ENCODE results near the gene DGKE.

DGKE gene

DNA sequence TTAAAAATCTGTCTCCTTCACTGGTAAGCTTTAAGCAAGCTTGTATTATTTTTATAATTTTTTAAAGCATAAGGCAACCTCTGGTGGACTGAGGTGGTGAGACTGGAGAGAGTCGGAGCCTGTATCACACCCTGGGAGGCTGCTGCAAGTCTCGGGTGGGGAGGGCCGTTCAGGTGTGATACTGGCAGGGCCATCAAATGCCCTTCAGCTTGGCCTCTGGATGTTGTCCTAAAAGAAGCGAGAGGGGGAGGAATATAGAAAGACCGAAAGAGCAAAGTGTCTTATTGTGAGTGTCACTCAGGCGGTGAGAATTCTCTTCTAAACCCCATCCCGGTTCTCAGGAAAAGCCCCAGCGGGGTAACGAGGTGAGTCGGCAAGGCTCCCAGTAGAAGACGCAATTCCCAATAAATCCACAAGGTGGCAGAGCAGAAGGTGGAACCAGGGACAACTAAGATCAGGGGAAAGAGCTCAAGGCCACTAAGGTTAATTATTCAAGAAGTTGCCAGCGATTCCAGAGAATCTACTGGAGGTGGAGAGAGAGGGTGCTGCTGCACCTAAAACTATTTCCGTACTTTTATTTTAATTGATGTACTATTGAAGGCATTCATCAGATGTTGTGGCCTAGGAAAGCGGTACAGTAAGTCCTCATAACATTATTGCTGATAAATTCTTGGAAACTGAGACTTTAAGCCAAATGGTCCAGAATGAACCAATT is 14.4 kb upstream of the DGKE start:
- no peaks in the 10 kb centered on the region for H3K9me3 ChIP-seq (replicated peaks in 1 of 2; ENCODE audit: control insufficient read depth in 2 of 2, insufficient read depth in 1 of 2, low read depth in 1 of 2, low read length in 2 of 2)
- no peak overlapping the region for H3K9ac ChIP-seq (ENCODE audit: low read depth, low read length, poor library complexity)
- no peak overlapping the region for H2BK12ac ChIP-seq (ENCODE audit: low read length)

DNA sequence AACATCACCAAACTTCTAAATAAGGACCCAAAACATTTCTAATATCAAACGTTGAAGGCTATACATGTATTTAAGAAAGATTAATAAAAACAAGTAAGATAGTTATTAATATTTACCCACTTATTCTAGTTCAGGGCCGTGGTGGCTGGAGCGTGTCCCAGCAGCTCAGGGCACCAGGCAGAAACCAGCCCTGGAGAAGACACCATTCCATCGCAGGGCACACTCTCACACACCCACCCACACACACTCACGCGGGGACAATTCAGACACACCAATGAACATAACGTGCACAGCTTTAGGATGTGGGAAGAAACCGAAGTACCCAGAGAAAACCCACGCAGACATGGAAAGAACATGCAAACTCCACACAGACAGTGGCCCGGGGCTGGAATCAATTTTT is 13.7 kb upstream of the DGKE start:
- Histone ChIP-seq H2BK5ac (ENCODE audit: low read length) (no peak overlapping the region), H3K36me3 (replicated peaks in 1 of 2; ENCODE audit: control insufficient read depth in 2 of 2, insufficient read depth in 2 of 2, low read length in 2 of 2) (no peaks in the 10 kb centered on the region), H3K14ac (ENCODE audit: low read length) (no peak overlapping the region), H4K91ac (ENCODE audit: low read depth, low read length, poor library complexity) (no peak overlapping the region), H3K9ac (ENCODE audit: low read depth, low read length, poor library complexity) (peak overlapping the region; percentile 30), H3K4me2 (ENCODE audit: insufficient read depth, low read length, poor library complexity, severe bottlenecking) (no peak overlapping the region), H3K79me1 (ENCODE audit: low read depth, low read length) (no peaks in the 10 kb centered on the region), H3K27ac (replicated peaks; ENCODE audit: low read length) (no peak overlapping the region), H3K4ac (ENCODE audit: low read length) (no peak overlapping the region), H3K4me1 (ENCODE audit: control insufficient read depth in 2 of 2, insufficient read depth in 1 of 2, low read depth in 1 of 2, low read length in 2 of 2) (no peaks in the 10 kb centered on the region), H3K23ac (ENCODE audit: low read depth, low read length, poor library complexity) (no peak overlapping the region), H3K18ac (ENCODE audit: low read length) (no peak overlapping the region), H2BK12ac (ENCODE audit: low read length) (no peak overlapping the region), H2BK120ac (ENCODE audit: low read depth, low read length) (no peak overlapping the region), H3K27me3 (ENCODE audit: control insufficient read depth in 3 of 3, insufficient read depth in 3 of 3, low read depth in 1 of 3, low read length in 3 of 3) (peaks cover 0 to 9% (median 0%) of the 10 kb centered on the region in 3 experiments), H3K4me3 (ENCODE audit: low read length in 2 of 2) (no peak overlapping the region), H2AK5ac (ENCODE audit: low read depth, low read length) (no peak overlapping the region), H3K9me3 (replicated peaks in 1 of 2; ENCODE audit: control insufficient read depth in 2 of 2, insufficient read depth in 1 of 2, low read depth in 1 of 2, low read length in 2 of 2) (no peaks in the 10 kb centered on the region), H2BK15ac (ENCODE audit: low read length) (no peak overlapping the region), H2AFZ (ENCODE audit: low read length) (no peak overlapping the region), H4K8ac (ENCODE audit: low read depth, low read length) (no peak overlapping the region)
- no CpG with 5 or more reads among the region's 10 CpGs for WGBS, 2 donors (ENCODE audit: extremely low coverage in 2 of 2, insufficient read length in 2 of 2, insufficient replicate concordance in 1 of 2)
- no peak for DNase-seq (ENCODE audit: low spot score)

More for the DNA sequence above, 14.4 kb upstream of the DGKE start:
- Histone ChIP-seq H2BK15ac (ENCODE audit: low read length) (no peak overlapping the region), H4K8ac (ENCODE audit: low read depth, low read length) (no peak overlapping the region), H3K4me2 (ENCODE audit: insufficient read depth, low read length, poor library complexity, severe bottlenecking) (no peak overlapping the region), H2AFZ (ENCODE audit: low read length) (peak overlapping the region; percentile 60), H2AK5ac (ENCODE audit: low read depth, low read length) (no peak overlapping the region), H3K4ac (ENCODE audit: low read length) (no peak overlapping the region), H2BK120ac (ENCODE audit: low read depth, low read length) (no peak overlapping the region), H3K27me3 (ENCODE audit: control insufficient read depth in 3 of 3, insufficient read depth in 3 of 3, low read depth in 1 of 3, low read length in 3 of 3) (peaks cover 0 to 14% (median 0%) of the 10 kb centered on the region in 3 experiments), H3K23ac (ENCODE audit: low read depth, low read length, poor library complexity) (no peak overlapping the region), H3K4me1 (ENCODE audit: control insufficient read depth in 2 of 2, insufficient read depth in 1 of 2, low read depth in 1 of 2, low read length in 2 of 2) (no peaks in the 10 kb centered on the region), H3K14ac (ENCODE audit: low read length) (no peak overlapping the region), H3K79me1 (ENCODE audit: low read depth, low read length) (no peaks in the 10 kb centered on the region), H3K36me3 (replicated peaks in 1 of 2; ENCODE audit: control insufficient read depth in 2 of 2, insufficient read depth in 2 of 2, low read length in 2 of 2) (no peaks in the 10 kb centered on the region), H3K4me3 (ENCODE audit: low read length in 2 of 2) (no peak overlapping the region), H3K18ac (ENCODE audit: low read length) (no peak overlapping the region), H3K27ac (replicated peaks; ENCODE audit: low read length) (no peak overlapping the region), H4K91ac (ENCODE audit: low read depth, low read length, poor library complexity) (no peak overlapping the region), H2BK5ac (ENCODE audit: low read length) (no peak overlapping the region)
- DNase-seq (ENCODE audit: low spot score) = peak; percentile 63
- no CpG with 5 or more reads among the region's 14 CpGs for WGBS, 2 donors (ENCODE audit: extremely low coverage in 2 of 2, insufficient read length in 2 of 2, insufficient replicate concordance in 1 of 2)

DNA sequence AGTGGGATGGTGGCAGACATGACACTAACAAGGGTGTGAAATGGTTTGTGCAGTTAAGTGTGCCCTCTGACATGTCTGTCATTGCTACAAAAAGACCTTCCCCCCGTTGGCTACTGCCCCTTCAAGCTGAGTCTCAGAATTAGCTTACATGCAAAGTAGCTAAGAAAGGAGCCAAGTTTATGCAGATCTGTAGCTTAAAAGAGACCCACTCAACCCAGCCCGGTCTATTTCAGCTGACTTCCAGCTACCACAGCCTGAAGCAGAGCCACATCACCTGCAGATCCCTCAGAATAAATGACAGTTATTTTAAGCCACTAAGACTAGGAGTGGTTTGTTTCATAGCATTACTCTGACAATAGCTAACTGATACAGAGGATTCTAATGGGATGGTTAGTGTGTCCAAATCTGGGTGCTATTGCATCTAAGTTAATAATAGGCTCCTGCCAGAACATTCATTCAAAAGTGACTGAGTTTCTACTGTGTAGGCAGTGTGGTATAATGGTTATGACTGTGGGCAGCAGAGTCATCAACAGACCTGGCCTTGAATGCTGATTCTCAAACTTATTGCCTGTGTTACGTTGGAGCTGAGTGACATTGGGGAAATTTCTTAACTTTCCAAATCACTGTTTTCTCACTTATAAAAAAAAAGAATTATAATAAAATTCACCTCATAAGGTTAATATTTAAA is 12.0 kb upstream of the DGKE start:
- Histone ChIP-seq H3K4me3 (ENCODE audit: low read length in 2 of 2) (no peak overlapping the region), H2BK5ac (ENCODE audit: low read length) (no peak overlapping the region), H3K36me3 (replicated peaks in 1 of 2; ENCODE audit: control insufficient read depth in 2 of 2, insufficient read depth in 2 of 2, low read length in 2 of 2) (no peaks in the 10 kb centered on the region), H3K27ac (replicated peaks; ENCODE audit: low read length) (no peak overlapping the region), H2AK5ac (ENCODE audit: low read depth, low read length) (no peak overlapping the region), H4K91ac (ENCODE audit: low read depth, low read length, poor library complexity) (no peak overlapping the region), H2BK120ac (ENCODE audit: low read depth, low read length) (no peak overlapping the region), H3K18ac (ENCODE audit: low read length) (no peak overlapping the region), H3K9ac (ENCODE audit: low read depth, low read length, poor library complexity) (no peak overlapping the region), H4K8ac (ENCODE audit: low read depth, low read length) (no peak overlapping the region), H3K27me3 (ENCODE audit: control insufficient read depth in 3 of 3, insufficient read depth in 3 of 3, low read depth in 1 of 3, low read length in 3 of 3) (no peaks in the 10 kb centered on the region), H3K4me2 (ENCODE audit: insufficient read depth, low read length, poor library complexity, severe bottlenecking) (no peak overlapping the region), H3K4ac (ENCODE audit: low read length) (no peak overlapping the region), H2AFZ (ENCODE audit: low read length) (no peak overlapping the region), H3K79me1 (ENCODE audit: low read depth, low read length) (no peaks in the 10 kb centered on the region), H3K23ac (ENCODE audit: low read depth, low read length, poor library complexity) (no peak overlapping the region), H3K9me3 (replicated peaks in 1 of 2; ENCODE audit: control insufficient read depth in 2 of 2, insufficient read depth in 1 of 2, low read depth in 1 of 2, low read length in 2 of 2) (no peaks in the 10 kb centered on the region), H3K4me1 (ENCODE audit: control insufficient read depth in 2 of 2, insufficient read depth in 1 of 2, low read depth in 1 of 2, low read length in 2 of 2) (no peaks in the 10 kb centered on the region), H3K14ac (ENCODE audit: low read length) (no peak overlapping the region), H2BK12ac (ENCODE audit: low read length) (no peak overlapping the region), H2BK15ac (ENCODE audit: low read length) (no peak overlapping the region)
- WGBS, 2 donors (ENCODE audit: extremely low coverage in 2 of 2, insufficient read length in 2 of 2, insufficient replicate concordance in 1 of 2) = no CpG with 5 or more reads among the region's 3 CpGs
- no peak for DNase-seq (ENCODE audit: low spot score)

DNA sequence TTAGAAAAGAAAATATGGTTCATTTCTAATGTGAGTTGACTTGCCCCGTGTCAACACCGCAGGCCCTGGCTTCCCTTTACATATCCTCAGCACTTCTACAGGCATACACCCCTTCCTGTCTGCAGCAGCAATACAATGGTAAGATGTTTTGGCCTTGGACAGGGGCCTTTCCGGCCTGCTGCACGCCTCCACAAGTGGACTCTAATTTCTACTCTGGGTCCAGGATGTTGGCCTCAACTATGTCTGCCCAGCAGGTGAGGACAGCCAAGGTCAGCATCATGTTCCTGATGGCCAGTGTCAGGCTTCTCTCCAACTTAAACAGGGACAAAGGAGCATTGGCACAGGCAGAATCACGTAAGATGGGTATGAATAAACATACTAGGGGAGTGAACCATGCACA is 11.2 kb upstream of the DGKE start:
- H2BK12ac ChIP-seq (ENCODE audit: low read length) = no peak overlapping the region
- no peak overlapping the region for H2BK120ac ChIP-seq (ENCODE audit: low read depth, low read length)
- no peaks in the 10 kb centered on the region for H3K4me1 ChIP-seq (ENCODE audit: control insufficient read depth in 2 of 2, insufficient read depth in 1 of 2, low read depth in 1 of 2, low read length in 2 of 2)
- H3K27ac ChIP-seq (replicated peaks; ENCODE audit: low read length) = no peak overlapping the region
- H3K14ac ChIP-seq (ENCODE audit: low read length) = no peak overlapping the region
- no peak overlapping the region for H3K9ac ChIP-seq (ENCODE audit: low read depth, low read length, poor library complexity)
- no peaks in the 10 kb centered on the region for H3K36me3 ChIP-seq (replicated peaks in 1 of 2; ENCODE audit: control insufficient read depth in 2 of 2, insufficient read depth in 2 of 2, low read length in 2 of 2)
- H3K79me1 ChIP-seq (ENCODE audit: low read depth, low read length) = no peaks in the 10 kb centered on the region
- no peaks in the 10 kb centered on the region for H3K27me3 ChIP-seq (ENCODE audit: control insufficient read depth in 3 of 3, insufficient read depth in 3 of 3, low read depth in 1 of 3, low read length in 3 of 3)
- H4K91ac ChIP-seq (ENCODE audit: low read depth, low read length, poor library complexity) = no peak overlapping the region
- H2BK5ac ChIP-seq (ENCODE audit: low read length) = no peak overlapping the region
- H3K4ac ChIP-seq (ENCODE audit: low read length) = no peak overlapping the region
- H2AFZ ChIP-seq (ENCODE audit: low read length) = no peak overlapping the region
- no peak for DNase-seq (ENCODE audit: low spot score)
- WGBS, 2 donors (ENCODE audit: extremely low coverage in 2 of 2, insufficient read length in 2 of 2, insufficient replicate concordance in 1 of 2) = no CpG with 5 or more reads among the region's 5 CpGs
- H2AK5ac ChIP-seq (ENCODE audit: low read depth, low read length) = no peak overlapping the region
- no peak overlapping the region for H2BK15ac ChIP-seq (ENCODE audit: low read length)
- no peak overlapping the region for H3K18ac ChIP-seq (ENCODE audit: low read length)
- H3K4me3 ChIP-seq (ENCODE audit: low read length in 2 of 2) = no peak overlapping the region
- no peak overlapping the region for H4K8ac ChIP-seq (ENCODE audit: low read depth, low read length)
- no peak overlapping the region for H3K4me2 ChIP-seq (ENCODE audit: insufficient read depth, low read length, poor library complexity, severe bottlenecking)
- no peaks in the 10 kb centered on the region for H3K9me3 ChIP-seq (replicated peaks in 1 of 2; ENCODE audit: control insufficient read depth in 2 of 2, insufficient read depth in 1 of 2, low read depth in 1 of 2, low read length in 2 of 2)
- no peak overlapping the region for H3K23ac ChIP-seq (ENCODE audit: low read depth, low read length, poor library complexity)

Data from neuronal stem cell (in vitro differentiated cells).